ENCODE data around the gene SFRP2.

- TF ChIP-seq CTCF (conservative IDR thresholded peaks at IDR 0.05 in 1 of 2, IDR thresholded peaks at IDR 0.05 in 1 of 2; ENCODE audit: extremely low read depth in 1 of 2, insufficient read depth in 1 of 2, low read depth in 1 of 2, low read length in 2 of 2) (no peak), EZH2 (IDR thresholded peaks at IDR 0.05; ENCODE audit: borderline replicate concordance, low read length) (no peak)
These were observed 15.8 kb upstream of the SFRP2 start for GRCh38 chr4:153804722-153805121.
